GM23248 (cell line): Measurements from ENCODE around the gene HLA-B.

Experiments
- EZH2 ChIP-seq: fragments of 200-600 bp; sonication (generic); IDR thresholded peaks from 2 replicates; pipeline ENCODE4 v1.6.1; 2018; ENCODE audit warnings: antibody characterized with exemption, mild to moderate bottlenecking; ENCODE audit not compliant: insufficient read depth, poor library complexity, severe bottlenecking
- EZH2phosphoT487 ChIP-seq: fragments of 200-600 bp; sonication (generic); IDR thresholded peaks from 2 replicates; pipeline ENCODE4 v1.6.1; 2018; ENCODE audit warnings: antibody characterized with exemption, moderate library complexity, mild to moderate bottlenecking, low read depth; ENCODE audit not compliant: insufficient read depth

- TF ChIP-seq EZH2phosphoT487 = no peak
- no peak for TF ChIP-seq EZH2
Observed at GRCh38 chr6:31378062-31378720, 21.2 kb upstream of the HLA-B start.
